ENCODE measurements around the gene SLC9A9. TPM values are rescaled to one million over a fixed set of nuclear protein-coding genes. Genes with fewer than 3 reads are reported as not detected.
A peak's percentile ranks its signal among the peaks of the same experiment; 100 is the strongest.

SLC9A9 gene
- 5.9 TPM for polyA plus RNA-seq (2013)

- 0% methylated on average over 11 of the region's 15 CpGs for WGBS (ENCODE audit: insufficient coverage)
- POLR2A ChIA-PET: no interaction called here
These were observed at the start of gene SLC9A9 for GRCh38 chr3:143847787-143848631. SLC9A9 (minus strand) TSS chr3:143848468; CDS start chr3:143848322, 146 bp downstream.

GRCh38 chr3:143897576-143898295 lies 49.5 kb upstream of the SLC9A9 start:
- H3K27ac ChIP-seq (ENCODE audit: insufficient read depth in 1 of 2, low read depth in 1 of 2, low read length in 2 of 2, poor library complexity in 1 of 2, severe bottlenecking in 2 of 2): no peak overlapping the region
- POLR2A ChIA-PET: no interaction called here
- 92% methylated on average over 6 of the region's 7 CpGs for WGBS (ENCODE audit: insufficient coverage)
- DNase-seq: no peak
- no peaks in the 10 kb centered on the region for H3K36me3 ChIP-seq (ENCODE audit: control insufficient read depth in 4 of 4, insufficient read depth in 4 of 4, low read length in 3 of 4)
- H3K9me3 ChIP-seq (ENCODE audit: control extremely low read depth in 1 of 5, control insufficient read depth in 4 of 5, insufficient read depth in 2 of 5, low read depth in 1 of 5, low read length in 4 of 5): no peaks in the 10 kb centered on the region
- H3K27me3 ChIP-seq (replicated peaks in 2 of 5; ENCODE audit: control insufficient read depth in 4 of 5, insufficient read depth in 5 of 5, low read length in 4 of 5): peaks cover 0 to 2% (median 0%) of the 10 kb centered on the region in 5 experiments
- peaks cover 0 to 2% (median 0%) of the 10 kb centered on the region in 4 experiments for H3K4me1 ChIP-seq (ENCODE audit: control extremely low read depth in 1 of 4, control insufficient read depth in 4 of 4, insufficient read depth in 4 of 4, low read length in 3 of 4)
- CTCF ChIA-PET: interaction anchor here (1.0 kb wide), 1 partner anchor 52 kb away, joined by 4 read pairs; no protein-coding TSS in a partner anchor
- no peak overlapping the region for H3K4me3 ChIP-seq (ENCODE audit: control insufficient read depth in 1 of 7, extremely low read depth in 1 of 7, insufficient read depth in 4 of 7, low read depth in 2 of 7, low read length in 6 of 7)

More at GRCh38 chr3:143847787-143848631, at the start of gene SLC9A9:
- no peaks in the 10 kb centered on the region for H3K27me3 ChIP-seq (replicated peaks in 2 of 5; ENCODE audit: control insufficient read depth in 4 of 5, insufficient read depth in 5 of 5, low read length in 4 of 5)
- CTCF ChIA-PET: interaction anchor here (1.0 kb wide), 1 partner anchor 24 kb away, joined by 3 read pairs; no protein-coding TSS in a partner anchor
- H3K4me3 ChIP-seq (ENCODE audit: control insufficient read depth in 1 of 7, extremely low read depth in 1 of 7, insufficient read depth in 4 of 7, low read depth in 2 of 7, low read length in 6 of 7): peak within 1 kb of the TSS; percentile 43 to 91 (median 86)
- H3K4me1 ChIP-seq (ENCODE audit: control extremely low read depth in 1 of 4, control insufficient read depth in 4 of 4, insufficient read depth in 4 of 4, low read length in 3 of 4): peaks cover 0 to 11% (median 8%) of the 10 kb centered on the region in 4 experiments
- peak; percentile 48 to 87 (median 78) for DNase-seq
- no peaks in the 10 kb centered on the region for H3K36me3 ChIP-seq (ENCODE audit: control insufficient read depth in 4 of 4, insufficient read depth in 4 of 4, low read length in 3 of 4)
- H3K27ac ChIP-seq (ENCODE audit: insufficient read depth in 1 of 2, low read depth in 1 of 2, low read length in 2 of 2, poor library complexity in 1 of 2, severe bottlenecking in 2 of 2): peak within 1 kb of the TSS; percentile 21 to 72
- no peaks in the 10 kb centered on the region for H3K9me3 ChIP-seq (ENCODE audit: control extremely low read depth in 1 of 5, control insufficient read depth in 4 of 5, insufficient read depth in 2 of 5, low read depth in 1 of 5, low read length in 4 of 5)

- ChIA-PET CTCF (interaction anchor here (1.0 to 4.5 kb wide), 9 partner anchors 8 to 874 kb away, joined by 3 to 25 read pairs (median 6); partner anchors contain the start of gene DIPK2A), POLR2A (no interaction called here)
These were observed 48.2 kb upstream of the SLC9A9 start for GRCh38 chr3:143896486-143896885.

DNA sequence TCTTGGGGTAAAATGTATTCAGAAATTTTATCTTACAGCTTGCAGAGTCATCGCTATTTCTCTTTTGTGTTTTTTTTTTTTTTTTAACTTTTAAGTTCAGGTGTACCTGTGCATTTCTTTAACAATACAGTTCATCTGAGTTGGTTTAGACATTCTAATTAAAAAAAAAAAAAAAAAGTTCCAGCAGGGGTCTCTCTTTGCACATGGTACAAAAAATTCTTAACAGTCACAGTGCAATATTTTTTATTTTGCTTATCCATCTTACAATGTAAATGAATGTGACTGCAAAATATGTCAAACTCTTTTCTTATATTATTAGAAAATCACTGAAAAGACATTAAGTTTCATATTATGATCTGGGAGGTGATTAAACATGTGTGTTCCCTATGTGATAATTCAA lies 47.5 kb upstream of the SLC9A9 start:
- WGBS (ENCODE audit: insufficient coverage): no CpG with 5 or more reads among the region's 1 CpG
- ChIA-PET POLR2A (no interaction called here), CTCF (interaction anchor here (1.0 to 4.5 kb wide), 10 partner anchors 9 to 875 kb away, joined by 3 to 25 read pairs (median 6); partner anchors contain the start of gene DIPK2A)
- Histone ChIP-seq H3K4me1 (ENCODE audit: control extremely low read depth in 1 of 4, control insufficient read depth in 4 of 4, insufficient read depth in 4 of 4, low read length in 3 of 4) (peaks cover 0 to 2% (median 0%) of the 10 kb centered on the region in 4 experiments), H3K27ac (ENCODE audit: insufficient read depth in 1 of 2, low read depth in 1 of 2, low read length in 2 of 2, poor library complexity in 1 of 2, severe bottlenecking in 2 of 2) (no peak overlapping the region), H3K36me3 (ENCODE audit: control insufficient read depth in 4 of 4, insufficient read depth in 4 of 4, low read length in 3 of 4) (no peaks in the 10 kb centered on the region), H3K27me3 (replicated peaks in 2 of 5; ENCODE audit: control insufficient read depth in 4 of 5, insufficient read depth in 5 of 5, low read length in 4 of 5) (peaks cover 0 to 2% (median 0%) of the 10 kb centered on the region in 5 experiments), H3K9me3 (ENCODE audit: control extremely low read depth in 1 of 5, control insufficient read depth in 4 of 5, insufficient read depth in 2 of 5, low read depth in 1 of 5, low read length in 4 of 5) (no peaks in the 10 kb centered on the region), H3K4me3 (ENCODE audit: control insufficient read depth in 1 of 7, extremely low read depth in 1 of 7, insufficient read depth in 4 of 7, low read depth in 2 of 7, low read length in 6 of 7) (no peak overlapping the region)
- DNase-seq: peak; percentile 22 to 53 (median 35)

More at GRCh38 chr3:143896486-143896885, 48.2 kb upstream of the SLC9A9 start:
- Histone ChIP-seq H3K27ac (ENCODE audit: insufficient read depth in 1 of 2, low read depth in 1 of 2, low read length in 2 of 2, poor library complexity in 1 of 2, severe bottlenecking in 2 of 2) (no peak overlapping the region), H3K36me3 (ENCODE audit: control insufficient read depth in 4 of 4, insufficient read depth in 4 of 4, low read length in 3 of 4) (no peaks in the 10 kb centered on the region), H3K4me3 (ENCODE audit: control insufficient read depth in 1 of 7, extremely low read depth in 1 of 7, insufficient read depth in 4 of 7, low read depth in 2 of 7, low read length in 6 of 7) (no peak overlapping the region), H3K27me3 (replicated peaks in 2 of 5; ENCODE audit: control insufficient read depth in 4 of 5, insufficient read depth in 5 of 5, low read length in 4 of 5) (peaks cover 0 to 2% (median 0%) of the 10 kb centered on the region in 5 experiments), H3K9me3 (ENCODE audit: control extremely low read depth in 1 of 5, control insufficient read depth in 4 of 5, insufficient read depth in 2 of 5, low read depth in 1 of 5, low read length in 4 of 5) (no peaks in the 10 kb centered on the region), H3K4me1 (ENCODE audit: control extremely low read depth in 1 of 4, control insufficient read depth in 4 of 4, insufficient read depth in 4 of 4, low read length in 3 of 4) (peaks cover 0 to 2% (median 0%) of the 10 kb centered on the region in 4 experiments)
- no peak for DNase-seq
- WGBS (ENCODE audit: insufficient coverage): 100% methylated on average over 1 of the region's 4 CpGs

- no peak overlapping the region for H3K27ac ChIP-seq (ENCODE audit: insufficient read depth in 1 of 2, low read depth in 1 of 2, low read length in 2 of 2, poor library complexity in 1 of 2, severe bottlenecking in 2 of 2)
- no peak overlapping the region for H3K4me3 ChIP-seq (ENCODE audit: control insufficient read depth in 1 of 7, extremely low read depth in 1 of 7, insufficient read depth in 4 of 7, low read depth in 2 of 7, low read length in 6 of 7)
- ChIA-PET POLR2A (no interaction called here), CTCF (no interaction called here)
- DNase-seq: no peak
- no peaks in the 10 kb centered on the region for H3K36me3 ChIP-seq (ENCODE audit: control insufficient read depth in 4 of 4, insufficient read depth in 4 of 4, low read length in 3 of 4)
- H3K9me3 ChIP-seq (ENCODE audit: control extremely low read depth in 1 of 5, control insufficient read depth in 4 of 5, insufficient read depth in 2 of 5, low read depth in 1 of 5, low read length in 4 of 5): no peaks in the 10 kb centered on the region
- WGBS (ENCODE audit: insufficient coverage): 100% methylated on average over 2 of the region's 2 CpGs
- no peaks in the 10 kb centered on the region for H3K27me3 ChIP-seq (replicated peaks in 2 of 5; ENCODE audit: control insufficient read depth in 4 of 5, insufficient read depth in 5 of 5, low read length in 4 of 5)
- H3K4me1 ChIP-seq (ENCODE audit: control extremely low read depth in 1 of 4, control insufficient read depth in 4 of 4, insufficient read depth in 4 of 4, low read length in 3 of 4): no peaks in the 10 kb centered on the region
These were observed 40.6 kb upstream of the SLC9A9 start for GRCh38 chr3:143888846-143889245.

GRCh38 chr3:143888166-143888565 lies 39.9 kb upstream of the SLC9A9 start:
- DNase-seq: no peak
- Histone ChIP-seq H3K4me1 (ENCODE audit: control extremely low read depth in 1 of 4, control insufficient read depth in 4 of 4, insufficient read depth in 4 of 4, low read length in 3 of 4) (no peaks in the 10 kb centered on the region), H3K4me3 (ENCODE audit: control insufficient read depth in 1 of 7, extremely low read depth in 1 of 7, insufficient read depth in 4 of 7, low read depth in 2 of 7, low read length in 6 of 7) (no peak overlapping the region), H3K9me3 (ENCODE audit: control extremely low read depth in 1 of 5, control insufficient read depth in 4 of 5, insufficient read depth in 2 of 5, low read depth in 1 of 5, low read length in 4 of 5) (no peaks in the 10 kb centered on the region), H3K27ac (ENCODE audit: insufficient read depth in 1 of 2, low read depth in 1 of 2, low read length in 2 of 2, poor library complexity in 1 of 2, severe bottlenecking in 2 of 2) (no peak overlapping the region), H3K27me3 (replicated peaks in 2 of 5; ENCODE audit: control insufficient read depth in 4 of 5, insufficient read depth in 5 of 5, low read length in 4 of 5) (no peaks in the 10 kb centered on the region), H3K36me3 (ENCODE audit: control insufficient read depth in 4 of 4, insufficient read depth in 4 of 4, low read length in 3 of 4) (no peaks in the 10 kb centered on the region)
- ChIA-PET POLR2A (no interaction called here), CTCF (interaction anchor here (4.3 kb wide), 1 partner anchor 11 kb away, joined by 14 read pairs; no protein-coding TSS in a partner anchor)
- WGBS (ENCODE audit: insufficient coverage): 100% methylated on average over 2 of the region's 2 CpGs

All from common myeloid progenitor, CD34-positive (primary cell).